AG09309 (cell line): ENCODE measurements around the gene FAM81A.
A peak's percentile ranks its signal among the peaks of the same experiment; 100 is the strongest.

Experiments
- DNase-seq: peaks from one replicate; pipeline ENCODE4 v3.0.0-alpha.2; 2010; ENCODE audit warnings: low read depth
- H3K4me3 ChIP-seq: 2 replicates; pipeline ENCODE4 v1.5.1; 2011; ENCODE audit warnings: mild to moderate bottlenecking, low read depth, low read length, moderate library complexity; ENCODE audit not compliant: control insufficient read depth
- CTCF ChIP-seq: IDR thresholded peaks from 2 replicates; pipeline ENCODE4 v1.5.1; 2011; ENCODE audit warnings: mild to moderate bottlenecking, low read depth, low read length, inconsistent platforms; ENCODE audit not compliant: insufficient read depth, control insufficient read depth; ENCODE audit errors: missing control alignments

FAM81A gene

DNA sequence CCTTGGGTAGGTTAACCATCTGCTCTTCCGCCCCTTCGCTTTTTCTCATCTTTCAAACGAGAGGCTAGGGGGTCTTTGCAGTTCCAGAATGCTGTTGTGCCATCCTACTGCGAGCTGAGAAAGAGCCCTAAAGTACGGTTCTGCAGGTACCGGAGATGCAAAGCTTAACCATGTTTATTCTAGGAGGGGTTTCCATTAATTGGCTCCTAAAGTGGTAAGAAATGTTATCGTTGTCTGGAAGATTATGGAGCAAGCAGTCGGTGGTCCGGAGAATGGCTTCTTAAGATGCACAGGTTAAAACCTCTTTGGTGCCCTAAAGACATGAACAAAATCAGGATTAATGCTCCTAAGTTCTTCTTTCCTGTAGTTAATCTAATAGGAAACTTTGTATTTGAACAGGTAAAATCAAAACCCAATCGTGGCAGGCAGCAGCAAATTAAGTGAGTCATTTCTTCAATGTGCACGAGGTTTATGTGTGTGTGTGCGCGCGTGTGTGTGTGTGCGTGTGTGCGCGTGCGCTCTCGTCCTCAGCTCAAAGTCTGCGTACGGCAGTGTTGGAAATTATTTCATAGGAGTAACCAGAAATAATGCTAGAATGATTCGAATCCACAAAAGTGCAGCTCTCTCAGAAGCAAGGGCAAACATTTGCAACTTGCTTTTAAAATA, 772 bp downstream of the FAM81A start:
- H3K4me3 ChIP-seq, result peak overlapping the region; percentile 39
- DNase-seq, result no peak
- TF ChIP-seq CTCF, result no peak

DNA sequence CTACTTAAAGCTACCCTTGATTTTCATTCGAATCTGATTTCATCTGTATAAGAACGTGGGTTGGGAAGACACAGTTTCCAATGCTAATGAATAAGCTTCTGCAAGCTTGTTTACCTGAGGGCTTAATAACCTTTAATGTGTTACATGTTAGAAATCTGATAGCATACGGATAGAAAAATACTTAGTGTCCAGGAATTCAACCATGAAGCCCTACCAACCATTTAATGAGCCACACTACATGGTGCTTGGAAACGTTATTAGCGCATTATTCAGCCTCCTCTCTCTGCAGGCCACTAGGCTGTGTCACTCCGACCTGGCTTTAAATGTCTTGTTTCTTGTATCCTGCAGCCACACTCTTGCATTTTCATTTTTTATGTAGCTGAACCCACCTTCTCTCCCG, 1.6 kb downstream of the FAM81A start:
- no peak for DNase-seq
- H3K4me3 ChIP-seq, result no peak overlapping the region
- no peak for TF ChIP-seq CTCF

- no peak for TF ChIP-seq CTCF
- H3K4me3 ChIP-seq, result no peak overlapping the region
- DNase-seq, result no peak
Measured at GRCh38 chr15:59443341-59444072, 5.5 kb downstream of the FAM81A start.

GRCh38 chr15:59444081-59444835, 6.3 kb downstream of the FAM81A start:
- no peak overlapping the region for H3K4me3 ChIP-seq
- no peak for TF ChIP-seq CTCF
- no peak for DNase-seq

DNA sequence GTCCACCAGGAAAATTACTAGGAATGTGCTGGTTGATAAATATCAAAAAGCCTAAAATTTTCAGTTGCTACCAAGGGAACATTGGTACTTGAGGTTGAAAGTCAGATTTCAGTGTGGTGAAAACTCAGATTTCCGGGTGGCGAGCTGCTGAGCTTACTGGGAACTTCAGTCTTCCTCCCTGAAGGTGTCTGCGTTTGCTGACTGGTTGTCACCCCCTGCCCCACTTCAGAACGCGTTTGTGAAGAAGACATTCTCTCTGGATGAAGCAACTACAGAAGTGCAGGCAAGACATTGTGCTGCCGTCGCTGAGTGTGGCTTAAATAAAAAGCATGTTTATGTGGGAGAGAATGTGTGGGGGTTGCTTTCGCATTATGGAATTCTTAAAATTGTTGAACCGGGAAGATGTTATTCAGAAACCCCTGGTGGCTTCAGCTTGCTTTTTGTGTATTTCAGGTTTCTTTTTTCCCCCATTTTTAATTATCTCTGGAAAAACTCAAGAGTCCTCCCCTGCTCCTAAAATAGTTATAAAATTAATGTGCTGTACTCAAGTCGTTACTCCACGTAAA, 7.1 kb downstream of the FAM81A start:
- TF ChIP-seq CTCF, result no peak
- no peak for DNase-seq
- no peak overlapping the region for H3K4me3 ChIP-seq

DNA sequence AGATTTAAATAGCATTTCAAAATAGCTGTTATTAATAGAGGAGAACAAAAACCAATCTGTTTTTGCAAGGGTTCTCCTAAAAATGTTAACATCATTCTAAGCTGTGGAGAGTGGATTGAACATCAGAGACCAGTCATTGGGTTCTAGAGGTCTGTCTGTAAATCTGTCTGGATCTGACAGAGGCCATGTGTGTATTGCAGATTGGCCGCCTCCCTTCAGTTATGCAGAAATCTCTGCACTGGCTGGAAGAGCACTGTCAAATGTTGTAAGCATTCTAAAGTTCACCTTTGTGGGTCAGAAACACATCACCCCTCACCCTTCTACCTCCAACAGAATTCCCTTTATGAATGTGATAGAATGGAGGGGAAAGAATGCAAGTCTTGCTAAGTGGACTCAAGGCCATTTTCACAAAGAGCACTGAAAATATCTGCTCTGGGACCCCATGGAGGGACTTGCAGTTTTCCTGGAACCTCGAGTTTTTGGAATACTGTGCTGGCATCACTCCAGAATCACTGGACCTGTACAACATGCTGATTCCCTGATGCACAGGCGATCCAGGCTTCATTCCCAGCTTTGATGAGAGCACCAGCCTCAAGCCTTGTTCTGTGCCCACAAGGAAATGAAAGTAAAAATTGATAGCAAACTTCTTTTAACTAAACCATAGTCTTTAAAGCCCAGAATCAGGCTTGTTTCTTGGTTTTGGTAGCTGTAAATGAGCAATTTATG, 8.4 kb downstream of the FAM81A start:
- TF ChIP-seq CTCF, result no peak

More for the DNA sequence above, 8.4 kb downstream of the FAM81A start:
- no peak for DNase-seq
- H3K4me3 ChIP-seq, result no peak overlapping the region
